GM12878 (cell line): Measurements from ENCODE around the gene FERMT3. TPM values are rescaled to one million over a fixed set of nuclear protein-coding genes. Genes with fewer than 3 reads are reported as not detected.
A peak's percentile ranks its signal among the peaks of the same experiment; 100 is the strongest.

Experiments
- ATAC-seq: fragments of 200-7000 bp; cut with Tn5 transposase; 3 replicates; pipeline ENCODE4 v1.9.1; 2020; ENCODE audit warnings: mild to moderate bottlenecking, moderate library complexity
- BruUV-seq: library from RNA; stranded (reverse); fragments of 400-500 nt; replicated peaks from 2 replicates; lab custom pipeline; 2021; lab: Mats Ljungman, UMichigan
- CTCF ChIA-PET: fragments of 300-600 bp; sonication (Branson Sonifier 250); formaldehyde crosslinking; extraction: SDS; loops from one replicate; lab custom pipeline; 2021; ENCODE audit warnings: inconsistent platforms; lab: Yijun Ruan, JAX
- POLR2A ChIA-PET: fragments of 350-600 bp; formaldehyde crosslinking; extraction: SDS; loops from one replicate; lab custom pipeline; 2021; ENCODE audit warnings: inconsistent platforms; lab: Charles Lee
- RAD21 ChIA-PET: fragments of 300-600 bp; sonication (Branson Sonifier 250); formaldehyde crosslinking; loops from one replicate; lab custom pipeline; 2023; ENCODE audit warnings: antibody characterized with exemption; ENCODE audit not compliant: unreplicated experiment; lab: Charles Lee
- SMC1A ChIA-PET: fragments of 300-600 bp; sonication (Branson Sonifier 250); formaldehyde crosslinking; loops from one replicate; lab custom pipeline; 2023; ENCODE audit not compliant: unreplicated experiment, uncharacterized antibody; lab: Charles Lee
- DNase-seq: peaks from one replicate; pipeline ENCODE4 v3.0.0-alpha.2; 2011; ENCODE audit warnings: low read depth, low spot score
- FAIRE-seq: peaks from 3 replicates; lab custom pipeline; 2011; peaks lifted over from hg19 to GRCh38; lab: Jason Lieb, UNC
- H2AFZ ChIP-seq: 2 replicates; pipeline ENCODE4 v1.6.0; 2011; ENCODE audit warnings: low read depth, low read length, control low read depth; ENCODE audit not compliant: control insufficient read depth
- H3K27ac ChIP-seq: 2 replicates; pipeline ENCODE4 v1.5.1; 2011; ENCODE audit warnings: control low read depth; ENCODE audit not compliant: control insufficient read depth, insufficient read depth
- H3K27me3 ChIP-seq, 2 experiments: replicated peaks in 1 of 2; 2 replicates each; pipeline versions ENCODE4 v1.6.0 to v1.6.1; 2011; ENCODE audit warnings: low read length in 1 of 2; ENCODE audit not compliant: control insufficient read depth in 2 of 2, insufficient read depth in 2 of 2
- H3K36me3 ChIP-seq, 2 experiments: 2 replicates each; pipeline ENCODE4 v1.5.1; 2011; ENCODE audit warnings: low read length in 1 of 2; ENCODE audit not compliant: control insufficient read depth in 2 of 2, insufficient read depth in 2 of 2
- H3K4me1 ChIP-seq: 2 replicates; pipeline ENCODE4 v1.6.1; 2011; ENCODE audit warnings: mild to moderate bottlenecking, low read length, moderate library complexity, mixed read lengths; ENCODE audit not compliant: control insufficient read depth, insufficient read depth
- H3K4me2 ChIP-seq: 2 replicates; pipeline ENCODE4 v1.6.0; 2011; ENCODE audit warnings: control low read depth; ENCODE audit not compliant: control insufficient read depth, insufficient read depth
- H3K4me3 ChIP-seq: fragments of 200-600 bp; sonication (generic); 2 replicates; pipeline ENCODE4 v1.5.1; 2016
- H3K79me2 ChIP-seq: 2 replicates; pipeline ENCODE4 v1.6.0; 2011; ENCODE audit warnings: low read length; ENCODE audit not compliant: control insufficient read depth, insufficient read depth
- H3K9ac ChIP-seq: 2 replicates; pipeline ENCODE4 v1.8.0; 2011; ENCODE audit warnings: low read length, control low read depth, mixed read lengths; ENCODE audit not compliant: control insufficient read depth, insufficient read depth
- H3K9me3 ChIP-seq: replicated peaks from 3 replicates; pipeline ENCODE4 v1.5.1; 2011; ENCODE audit warnings: mild to moderate bottlenecking, low read length; ENCODE audit not compliant: control insufficient read depth, insufficient read depth
- H4K20me1 ChIP-seq: 2 replicates; pipeline ENCODE4 v1.6.0; 2011; ENCODE audit not compliant: control insufficient read depth, insufficient read depth
- BACH1 ChIP-seq: fragments of 450-650 bp; IDR thresholded peaks from 2 replicates; pipeline ENCODE4 v1.6.1; 2017; ENCODE audit warnings: mild to moderate bottlenecking, borderline replicate concordance
- CBFB ChIP-seq: IDR thresholded peaks from 2 replicates; pipeline ENCODE4 v1.6.1; 2016; ENCODE audit warnings: antibody characterized with exemption, low read depth
- ELK1 ChIP-seq: IDR thresholded peaks from 2 replicates; pipeline ENCODE4 v1.6.1; 2012; ENCODE audit warnings: low read depth, low read length, improper control_type of control experiment
- MTA3 ChIP-seq: IDR thresholded peaks from 2 replicates; pipeline ENCODE4 v1.6.1; 2012; ENCODE audit warnings: low read length, inconsistent platforms, borderline replicate concordance
- NRF1 ChIP-seq: conservative IDR thresholded peaks from 2 replicates; pipeline ENCODE4 v1.6.1; 2011; ENCODE audit warnings: mild to moderate bottlenecking, low read depth, low read length, improper control_type of control experiment
- POLR2AphosphoS2 ChIP-seq: IDR thresholded peaks from 2 replicates; pipeline ENCODE4 v1.6.1; 2011; ENCODE audit warnings: low read depth, mild to moderate bottlenecking, low read length, improper control_type of control experiment, moderate library complexity
- SIN3A ChIP-seq: IDR thresholded peaks from 2 replicates; pipeline ENCODE4 v1.6.1; 2012; ENCODE audit warnings: low read depth, low read length, improper control_type of control experiment
- SIX5 ChIP-seq: IDR thresholded peaks from 2 replicates; pipeline ENCODE4 v1.6.1; 2011; ENCODE audit warnings: mild to moderate bottlenecking, low read depth, low read length, moderate library complexity; ENCODE audit not compliant: severe bottlenecking
- TCF7 ChIP-seq: IDR thresholded peaks from 2 replicates; pipeline ENCODE4 v1.6.1; 2014; ENCODE audit warnings: antibody characterized with exemption, borderline replicate concordance
- ZBTB4 ChIP-seq: fragments of 450-650 bp; formaldehyde crosslinking; IDR thresholded peaks from 2 replicates; pipeline ENCODE4 v1.4.0; 2022; ENCODE audit warnings: mild to moderate bottlenecking, moderate library complexity
- ZBTB40 ChIP-seq: fragments of 450-650 bp; IDR thresholded peaks from 2 replicates; pipeline ENCODE4 v1.6.1; 2016; ENCODE audit warnings: mild to moderate bottlenecking, moderate library complexity, borderline replicate concordance
- ZNF207 ChIP-seq: fragments of 450-650 bp; IDR thresholded peaks from 2 replicates; pipeline ENCODE4 v1.6.1; 2014; ENCODE audit warnings: antibody characterized with exemption, mild to moderate bottlenecking, borderline replicate concordance
- ZNF622 ChIP-seq: fragments of 450-650 bp; IDR thresholded peaks from 2 replicates; pipeline ENCODE4 v1.6.1; 2017; ENCODE audit warnings: mild to moderate bottlenecking, inconsistent platforms
- WGBS: methylation state at CpG from one replicate; pipeline ENCODE4 v1.1.6; 2016; ENCODE audit warnings: low lambda C conversion rate; ENCODE audit not compliant: insufficient replicate concordance, insufficient coverage; ENCODE audit errors: missing lambda C conversion rate; 5-methylcytosine and 5-hydroxymethylcytosine counted together
- in situ Hi-C: fragments of 300-500 bp; cut with MboI; formaldehyde crosslinking; loops from 9 replicates; pipeline ENCODE4 v1.14.3; 2018; ENCODE audit warnings: mixed read lengths
- intact Hi-C: fragments of 100-400 bp; cut with micrococcal nuclease; formaldehyde crosslinking; loops from one replicate; pipeline ENCODE4 v1.14.2; 2022; ENCODE audit not compliant: unreplicated experiment
- polyA plus RNA-seq, 11 experiments: library from polyadenylated mRNA; depleted of rRNA in 4 of 11; unstranded in 6 of 11; stranded (reverse) in 5 of 11; fragments of >200 nt; fragmentation: Nextera tagmentation in 4 of 11; fragmentation: Illumina TruSeq in 1 of 11; extraction: Ambion mirVana in 4 of 11; extraction: Trizol in 1 of 11; gene quantifications; 1 replicate in 1 of 11; 2 replicates in 10 of 11; pipeline versions ENCODE4 v1.2.1 to v1.2.3, GENCODE V29; 2011 to 2016; ENCODE audit warnings: inconsistent platforms in 2 of 11, missing spikeins in 2 of 11, low read depth in 1 of 11
- total RNA-seq, 4 experiments: library from RNA; depleted of rRNA in 3 of 4; stranded (reverse); fragments of >200 nt in 3 of 4; fragmentation: Illumina TruSeq in 1 of 4; extraction: Trizol in 1 of 4; gene quantifications; 2 replicates each; pipeline versions ENCODE4 v1.2.1 to v1.2.3, GENCODE V29; 2013 to 2021

Gene FERMT3
- total and polyA plus RNA-seq, 10 of the 15 experiments (the other 5 are each of a cell fraction or from before 2014, with no cell fraction given), result 2.0 to 211 (median 114) TPM

GRCh38 chr11:64230171-64230984 is 23.9 kb downstream of the FERMT3 start, which contains the start of gene DNAJC4:
Gene DNAJC4 (plus strand): TSS chr11:64230548. CDS start chr11:64230855, 307 bp downstream.
- intact Hi-C loops (no loop called here), in situ Hi-C loops (loop anchor here (25.0 kb wide), 1 partner anchor 1632 kb away; the partner anchor contains the start of genes CFL1, EFEMP2 and MUS81)
- ATAC-seq, result peak; percentile 61
- Histone ChIP-seq H3K4me1 (peaks cover 34% of the 10 kb centered on the region), H2AFZ (peak within 1 kb of the TSS; percentile 94), H3K27me3 (no peaks in the 10 kb centered on the region), H3K4me3 (peak within 1 kb of the TSS; percentile 95), H3K36me3 (no peaks in the 10 kb centered on the region), H3K27ac (peak within 1 kb of the TSS; percentile 86), H3K4me2 (peak within 1 kb of the TSS; percentile 98), H4K20me1 (no peaks in the 10 kb centered on the region), H3K79me2 (peaks cover 36% of the 10 kb centered on the region), H3K9me3 (no peaks in the 10 kb centered on the region), H3K9ac (peak within 1 kb of the TSS; percentile 79)
- under 1% methylated on average over 56 of the region's 62 CpGs for WGBS
- peak; percentile 64 for FAIRE-seq
- no TSS peak for BruUV-seq
- CTCF ChIA-PET, result interaction anchor here (0.6 to 1.2 kb wide), 3 partner anchors 23 to 70 kb away, joined by 3 to 8 read pairs (median 4); partner anchors contain the start of gene FERMT3
- RAD21 ChIA-PET, result interaction anchor here (0.6 to 1.0 kb wide), 2 partner anchors 24 to 26 kb away, joined by 3 to 6 read pairs; partner anchors contain the start of gene FERMT3
- POLR2A ChIA-PET, result interaction anchor here (0.7 to 9.7 kb wide), 6 partner anchors 9 to 74 kb away, joined by 4 to 77 read pairs (median 6); partner anchors contain the start of genes FKBP2 and PPP1R14B
- SMC1A ChIA-PET, result no interaction called here
- peak; percentile 62 for DNase-seq
- no peak for TF ChIP-seq ELK1
- peak; percentile 71 for TF ChIP-seq POLR2AphosphoS2
- no peak for TF ChIP-seq NRF1
- peak; percentile 63; the same call in 1 of the 2 replicates for TF ChIP-seq BACH1
- no peak for TF ChIP-seq SIN3A
- TF ChIP-seq SIX5, result no peak
- TF ChIP-seq ZBTB40, result no peak
- no peak for TF ChIP-seq ZBTB4 (CRISPR knock-in tag)
- TF ChIP-seq TCF7, result no peak
- TF ChIP-seq CBFB, result no peak
- TF ChIP-seq ZNF207, result peak; percentile 50; the same call in 1 of the 2 replicates
- TF ChIP-seq ZNF622, result no peak
- no peak for TF ChIP-seq MTA3
